ENCODE measurements around the gene IRS2. TPM values are rescaled to one million over a fixed set of nuclear protein-coding genes. Genes with fewer than 3 reads are reported as not detected.

IRS2 gene
- total and polyA plus RNA-seq, 2 donors (not counting 3 experiments of a cell fraction or from before 2014, with no cell fraction given): 1.6 to 4.4 TPM

- BruUV-seq (replicated peaks): no TSS peak
- DNase-seq (ENCODE audit: low read depth, low spot score) (no peak), FAIRE-seq (no peak)
- no peaks in the 10 kb centered on the region for H3K36me3 ChIP-seq (ENCODE audit: control insufficient read depth in 2 of 2, extremely low read depth in 1 of 2, insufficient read depth in 2 of 2, low read length in 2 of 2)
- TF ChIP-seq FOS (IDR thresholded peaks at IDR 0.05; ENCODE audit: borderline replicate concordance, insufficient read depth, low read length) (no peak), JUN (IDR thresholded peaks at IDR 0.05; ENCODE audit: borderline replicate concordance, insufficient read depth, insufficient read length, low read depth) (no peak), POLR2A (IDR thresholded peaks at IDR 0.05; ENCODE audit: low read depth, low read length) (no peak), POLR2AphosphoS5 (IDR thresholded peaks at IDR 0.05; ENCODE audit: insufficient read depth, low read depth, low read length) (no peak), MYC (IDR thresholded peaks at IDR 0.05; ENCODE audit: low read depth, low read length) (no peak), GATA2 (IDR thresholded peaks at IDR 0.05; ENCODE audit: insufficient read depth, insufficient read length, low read depth, low read length) (no peak), EZH2 (IDR thresholded peaks at IDR 0.05; ENCODE audit: borderline replicate concordance, low read depth, low read length, severe bottlenecking) (no peak)
- TF ChIP-seq, protein P1, sequence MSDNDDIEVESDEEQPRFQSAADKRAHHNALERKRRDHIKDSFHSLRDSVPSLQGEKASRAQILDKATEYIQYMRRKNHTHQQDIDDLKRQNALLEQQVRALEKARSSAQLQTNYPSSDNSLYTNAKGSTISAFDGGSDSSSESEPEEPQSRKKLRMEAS (IDR thresholded peaks at IDR 0.05; ENCODE audit: insufficient read depth, insufficient read length): no peak
- TF ChIP-seq, protein P2, sequence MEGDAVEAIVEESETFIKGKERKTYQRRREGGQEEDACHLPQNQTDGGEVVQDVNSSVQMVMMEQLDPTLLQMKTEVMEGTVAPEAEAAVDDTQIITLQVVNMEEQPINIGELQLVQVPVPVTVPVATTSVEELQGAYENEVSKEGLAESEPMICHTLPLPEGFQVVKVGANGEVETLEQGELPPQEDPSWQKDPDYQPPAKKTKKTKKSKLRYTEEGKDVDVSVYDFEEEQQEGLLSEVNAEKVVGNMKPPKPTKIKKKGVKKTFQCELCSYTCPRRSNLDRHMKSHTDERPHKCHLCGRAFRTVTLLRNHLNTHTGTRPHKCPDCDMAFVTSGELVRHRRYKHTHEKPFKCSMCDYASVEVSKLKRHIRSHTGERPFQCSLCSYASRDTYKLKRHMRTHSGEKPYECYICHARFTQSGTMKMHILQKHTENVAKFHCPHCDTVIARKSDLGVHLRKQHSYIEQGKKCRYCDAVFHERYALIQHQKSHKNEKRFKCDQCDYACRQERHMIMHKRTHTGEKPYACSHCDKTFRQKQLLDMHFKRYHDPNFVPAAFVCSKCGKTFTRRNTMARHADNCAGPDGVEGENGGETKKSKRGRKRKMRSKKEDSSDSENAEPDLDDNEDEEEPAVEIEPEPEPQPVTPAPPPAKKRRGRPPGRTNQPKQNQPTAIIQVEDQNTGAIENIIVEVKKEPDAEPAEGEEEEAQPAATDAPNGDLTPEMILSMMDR (IDR thresholded peaks at IDR 0.05; ENCODE audit: extremely low read depth in 1 of 2, insufficient read depth in 1 of 2, low read depth in 1 of 2, low read length in 2 of 2): no peak
- dilution Hi-C loops (cut with MboI; ENCODE audit: extremely low pct_ligation_motif_present, low sequenced_read_pairs) (no loop called here), intact Hi-C loops (cut with micrococcal nuclease) (no loop called here)
- no peak overlapping the region for H3K4me2 ChIP-seq (ENCODE audit: insufficient read depth, low read length)
- POLR2A ChIA-PET: no interaction called here
- H3K4me3 ChIP-seq (replicated peaks in 1 of 3; ENCODE audit: insufficient read depth in 1 of 3, low read depth in 1 of 3, low read length in 3 of 3): no peak overlapping the region
- CTCF ChIA-PET: no interaction called here
- no peaks in the 10 kb centered on the region for H3K27me3 ChIP-seq (ENCODE audit: control insufficient read depth in 2 of 2, insufficient read depth in 2 of 2, low read length in 2 of 2)
- H3K9me1 ChIP-seq (replicated peaks; ENCODE audit: control insufficient read depth, extremely low read depth, insufficient read depth, low read length): no peaks in the 10 kb centered on the region
- H3K4me1 ChIP-seq (ENCODE audit: control insufficient read depth, extremely low read depth, insufficient read depth, low read length): no peaks in the 10 kb centered on the region
- no peaks in the 10 kb centered on the region for H3K9me3 ChIP-seq (replicated peaks; ENCODE audit: control insufficient read depth, insufficient read depth, low read length)
- H4K20me1 ChIP-seq (replicated peaks; ENCODE audit: control insufficient read depth, extremely low read depth, insufficient read depth, low read length): no peaks in the 10 kb centered on the region
- H2AFZ ChIP-seq (ENCODE audit: low read depth, low read length): no peak overlapping the region
- no peak overlapping the region for H3K27ac ChIP-seq (ENCODE audit: insufficient read depth, low read depth, low read length)
- no peak overlapping the region for H3K9ac ChIP-seq (replicated peaks; ENCODE audit: extremely low read depth, insufficient read depth, low read length)
- H3K79me2 ChIP-seq (ENCODE audit: control insufficient read depth, insufficient read depth, low read length): no peaks in the 10 kb centered on the region
These were observed 21.7 kb downstream of the IRS2 start for GRCh38 chr13:109764470-109765291.
